GM18502 (cell line): Measurements from ENCODE around the gene HMGN4.
"Not testable (repeated sequence)": the region's sequence is repeated elsewhere in the genome, so short reads cannot be mapped to it uniquely, and the experiment has no call there.

Experiments used
- ATAC-seq: cut with Tn5 transposase; IDR thresholded peaks from one replicate; pipeline ENCODE4 v1.9.1; 2021; ENCODE audit warnings: mild to moderate bottlenecking; ENCODE audit not compliant: unreplicated experiment, poor library complexity

Gene HMGN4

DNA sequence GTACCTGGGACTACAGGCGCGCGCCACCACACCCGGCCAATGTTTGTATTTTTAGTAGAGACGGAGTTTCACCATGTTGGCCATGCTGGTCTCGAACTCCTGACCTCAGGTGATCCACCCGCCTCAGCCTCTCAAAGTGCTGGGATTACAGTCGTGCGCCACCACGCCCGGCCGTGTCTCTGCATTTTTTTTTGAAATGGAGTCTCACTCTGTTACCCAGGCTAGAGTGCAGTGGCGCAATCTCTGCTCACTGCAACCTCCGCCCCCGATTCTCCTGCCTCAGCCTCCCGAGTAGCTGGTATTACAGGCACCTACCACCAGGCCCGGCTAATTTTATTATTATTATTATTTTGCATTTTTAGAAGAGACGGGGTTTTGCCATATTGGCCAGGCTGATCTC lies 9.2 kb downstream of the HMGN4 start:
- ATAC-seq, result not testable (repeated sequence)

DNA sequence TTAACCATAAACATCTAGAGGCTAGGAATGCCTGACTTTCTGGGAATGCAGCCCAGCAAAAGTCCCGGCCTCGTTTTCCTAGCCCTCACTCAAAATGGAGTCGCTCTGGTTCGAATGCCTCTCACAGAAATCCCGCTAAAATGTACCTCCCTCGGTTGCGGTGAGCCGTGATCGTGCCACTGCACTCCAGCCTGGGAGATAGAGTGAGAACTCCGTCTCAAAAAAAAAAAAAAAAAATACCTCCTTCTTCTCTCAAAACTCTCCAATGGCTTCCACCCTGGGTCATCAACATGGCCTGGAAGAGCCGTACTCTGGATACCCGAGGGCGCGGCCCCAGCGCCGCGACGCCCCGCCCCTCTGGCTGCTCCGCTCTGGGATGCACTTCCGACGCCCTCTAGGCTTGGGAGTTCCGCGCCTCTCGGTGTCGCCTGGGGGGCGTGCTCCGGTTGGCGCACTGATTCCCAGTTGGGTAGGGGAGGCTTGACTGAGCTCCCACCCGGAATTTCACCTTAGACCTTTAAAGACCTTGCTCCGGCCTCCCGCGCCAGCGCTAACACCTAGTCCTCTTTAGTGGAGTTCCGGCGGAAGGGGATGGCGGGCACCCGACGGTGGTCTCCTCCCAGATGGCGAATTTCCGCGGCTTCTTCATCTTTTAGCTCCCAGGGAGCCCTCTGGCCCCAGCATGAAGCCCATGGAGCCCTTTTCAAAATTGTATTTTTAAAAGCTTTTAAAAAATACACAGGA lies 12.3 kb downstream of the HMGN4 start:
- peak; percentile 39 for ATAC-seq

DNA sequence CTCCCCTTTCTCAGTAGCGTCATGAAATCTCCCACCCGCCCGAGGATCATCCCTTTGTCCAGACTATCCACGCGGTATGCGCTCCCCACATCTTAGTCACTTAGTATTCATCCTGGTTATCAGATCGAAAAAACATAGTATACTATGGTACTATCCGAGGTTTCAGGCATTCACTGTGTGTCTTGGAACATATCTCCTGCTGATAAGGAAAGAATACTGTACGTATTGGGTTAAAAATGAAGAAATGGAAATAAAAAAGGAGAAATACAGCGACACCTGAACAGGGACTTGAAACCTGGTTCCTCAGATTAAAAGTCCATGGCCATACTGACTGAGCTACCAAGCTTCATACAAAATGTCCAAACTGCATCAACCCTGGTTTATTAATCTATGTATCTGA lies 14.0 kb downstream of the HMGN4 start:
- no peak for ATAC-seq

DNA sequence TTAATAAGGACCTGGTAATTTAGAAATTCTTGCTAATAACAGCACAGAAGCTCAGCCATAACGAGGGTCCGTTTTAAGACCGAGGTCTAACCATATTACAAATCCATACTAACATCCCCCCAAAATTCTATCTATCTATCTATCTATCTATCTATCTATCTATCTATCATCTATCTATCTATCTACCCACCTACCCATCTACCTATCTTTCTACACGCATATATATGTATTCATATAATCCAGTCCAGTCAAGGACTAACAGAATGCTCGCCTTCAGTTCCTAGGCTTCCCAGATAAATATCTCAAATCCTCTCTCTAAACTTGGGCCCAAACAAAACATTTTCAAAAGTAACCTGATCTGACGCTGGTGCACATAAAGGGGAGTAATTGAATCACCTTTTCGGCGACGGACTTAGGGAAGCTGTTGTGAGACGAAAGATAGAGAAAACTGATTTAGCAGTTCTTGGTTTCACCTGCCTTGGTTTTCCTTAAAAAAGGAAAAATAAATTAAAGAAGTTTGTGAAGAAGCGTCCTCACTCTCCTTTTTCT lies 14.5 kb downstream of the HMGN4 start:
- ATAC-seq, result no peak

DNA sequence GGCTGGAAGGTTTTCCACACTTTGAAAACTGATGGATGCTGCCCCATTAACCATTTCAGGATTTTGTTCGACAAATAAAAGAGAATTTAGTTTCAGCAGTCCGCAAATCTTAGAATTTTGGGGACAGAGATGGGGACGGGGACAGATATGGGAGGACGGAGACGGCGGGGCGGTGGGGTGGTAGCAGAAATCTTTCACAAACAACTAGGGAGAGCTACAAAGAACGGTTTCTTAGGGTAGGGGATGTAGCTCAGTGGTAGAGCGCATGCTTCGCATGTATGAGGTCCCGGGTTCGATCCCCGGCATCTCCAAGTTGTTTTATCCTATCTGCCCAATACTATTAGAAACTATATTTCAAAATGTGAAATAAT lies 15.1 kb downstream of the HMGN4 start:
- peak; percentile 32 for ATAC-seq

DNA sequence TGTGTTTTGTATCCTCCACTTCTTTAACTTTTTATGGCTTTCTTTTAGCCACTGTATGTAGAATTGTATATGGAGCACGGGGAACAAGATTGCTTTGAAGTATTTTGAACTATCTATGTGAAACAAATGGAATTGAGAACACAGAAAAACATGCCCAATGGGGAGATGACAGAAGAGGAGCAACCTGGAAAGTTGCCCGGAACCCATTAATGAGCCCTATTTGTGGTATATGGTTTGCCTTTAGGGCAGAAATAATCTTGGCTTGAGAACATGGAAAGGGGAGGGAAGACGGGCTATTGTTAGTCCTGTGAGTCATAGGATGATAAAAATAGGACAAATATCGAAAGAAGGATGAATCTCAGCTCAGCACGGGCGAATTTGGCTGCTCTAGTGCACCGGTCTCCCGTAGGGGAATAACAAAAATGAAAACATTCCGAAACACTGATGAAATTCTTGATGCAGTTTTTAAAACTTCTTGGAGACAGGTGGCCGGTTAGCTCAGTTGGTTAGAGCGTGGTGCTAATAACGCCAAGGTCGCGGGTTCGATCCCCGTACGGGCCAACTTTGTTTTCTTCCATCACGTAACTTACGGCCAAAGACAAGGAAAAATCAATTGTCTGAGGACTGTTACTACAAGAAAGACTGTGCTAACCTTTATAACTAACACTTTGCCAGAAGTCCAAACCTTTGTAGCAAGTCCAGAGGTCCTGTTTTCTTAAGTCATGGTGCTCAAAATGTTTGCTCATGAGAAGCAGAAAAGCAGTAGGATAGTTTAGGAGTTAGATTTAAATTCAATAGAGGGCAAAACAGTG lies 15.7 kb downstream of the HMGN4 start:
- ATAC-seq, result peak; percentile 43

DNA sequence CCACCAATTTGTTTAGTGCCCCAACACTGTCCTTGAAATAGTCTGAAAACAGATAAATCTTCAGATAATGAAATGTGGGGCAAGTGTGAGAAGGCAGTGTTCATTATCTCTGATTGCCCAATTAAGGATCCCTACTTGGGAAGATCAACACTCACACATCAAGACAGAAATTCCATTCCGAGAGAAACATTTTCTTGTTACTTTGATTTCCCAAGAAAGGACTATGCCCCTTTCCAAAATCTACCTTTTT lies 16.2 kb downstream of the HMGN4 start:
- peak; percentile 2 for ATAC-seq

DNA sequence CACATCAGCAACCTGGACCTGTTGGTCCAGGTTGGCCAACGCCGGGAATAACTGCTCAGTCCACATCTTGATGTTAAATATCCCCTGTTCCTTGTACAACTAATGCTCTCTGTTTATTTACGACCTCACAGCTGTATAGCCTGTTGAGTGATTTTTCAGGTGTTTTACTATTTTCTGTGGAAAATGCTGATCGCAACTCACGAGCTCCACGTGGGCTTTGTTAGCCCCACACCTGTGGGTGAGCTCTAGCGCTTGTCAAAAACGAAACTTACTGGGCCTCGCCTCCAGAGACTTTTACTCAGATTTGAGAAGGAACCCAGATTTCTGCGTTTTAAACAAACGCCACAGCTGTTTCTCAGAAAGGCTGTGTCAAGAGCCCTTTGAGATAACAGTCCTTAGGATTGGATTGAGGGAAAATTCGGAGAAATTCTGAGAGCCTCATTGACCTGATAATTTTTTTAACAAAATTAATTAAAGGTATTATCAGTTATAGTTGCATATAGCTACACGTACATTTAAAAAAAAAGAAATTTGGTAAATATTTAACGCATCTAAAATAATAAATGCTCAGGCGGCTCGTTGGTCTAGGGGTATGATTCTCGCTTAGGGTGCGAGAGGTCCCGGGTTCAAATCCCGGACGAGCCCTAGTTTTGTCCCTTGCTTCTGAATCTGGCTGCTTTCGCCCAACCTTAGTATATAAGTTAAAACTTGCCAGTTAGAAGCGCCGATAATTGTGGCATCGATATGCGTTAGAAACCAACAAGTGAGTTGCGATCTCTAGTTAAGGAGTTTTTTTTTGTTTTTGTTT lies 16.7 kb downstream of the HMGN4 start:
- ATAC-seq, result peak; percentile 34

DNA sequence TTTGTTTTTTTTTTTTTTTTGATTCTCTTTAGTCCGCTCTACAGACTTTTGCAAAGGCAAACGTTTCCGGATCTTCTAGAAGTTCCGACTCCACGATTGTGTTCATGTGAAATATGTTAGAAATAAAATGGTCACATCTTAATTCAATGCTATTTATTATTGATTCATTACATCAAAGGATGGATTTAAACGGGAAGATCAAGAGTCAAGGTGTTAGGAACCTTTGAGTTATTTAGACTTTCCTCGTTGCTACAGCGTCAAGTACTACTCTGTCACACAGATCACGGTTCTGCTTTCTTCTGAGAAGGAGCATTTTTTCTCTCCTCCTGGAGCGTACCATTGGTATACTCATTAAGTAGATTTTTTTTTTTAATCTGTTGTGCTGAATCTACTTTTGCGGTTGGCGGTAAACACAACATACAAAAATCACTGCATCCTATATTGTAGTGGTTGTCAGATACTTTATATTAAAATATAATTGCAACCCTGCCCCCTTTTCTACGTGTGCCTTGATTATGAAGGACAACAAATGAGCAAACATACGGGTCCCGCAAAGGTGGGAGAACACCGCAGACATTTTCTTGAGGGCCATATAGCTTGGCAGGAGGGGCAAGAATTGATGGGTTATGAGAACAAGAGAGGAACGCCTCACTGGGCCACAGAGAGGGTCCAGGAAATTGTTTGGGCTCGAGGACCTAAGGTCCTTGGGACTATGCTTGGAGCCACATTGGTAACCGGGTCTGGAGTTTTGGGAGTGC lies 17.5 kb downstream of the HMGN4 start:
- no peak for ATAC-seq

DNA sequence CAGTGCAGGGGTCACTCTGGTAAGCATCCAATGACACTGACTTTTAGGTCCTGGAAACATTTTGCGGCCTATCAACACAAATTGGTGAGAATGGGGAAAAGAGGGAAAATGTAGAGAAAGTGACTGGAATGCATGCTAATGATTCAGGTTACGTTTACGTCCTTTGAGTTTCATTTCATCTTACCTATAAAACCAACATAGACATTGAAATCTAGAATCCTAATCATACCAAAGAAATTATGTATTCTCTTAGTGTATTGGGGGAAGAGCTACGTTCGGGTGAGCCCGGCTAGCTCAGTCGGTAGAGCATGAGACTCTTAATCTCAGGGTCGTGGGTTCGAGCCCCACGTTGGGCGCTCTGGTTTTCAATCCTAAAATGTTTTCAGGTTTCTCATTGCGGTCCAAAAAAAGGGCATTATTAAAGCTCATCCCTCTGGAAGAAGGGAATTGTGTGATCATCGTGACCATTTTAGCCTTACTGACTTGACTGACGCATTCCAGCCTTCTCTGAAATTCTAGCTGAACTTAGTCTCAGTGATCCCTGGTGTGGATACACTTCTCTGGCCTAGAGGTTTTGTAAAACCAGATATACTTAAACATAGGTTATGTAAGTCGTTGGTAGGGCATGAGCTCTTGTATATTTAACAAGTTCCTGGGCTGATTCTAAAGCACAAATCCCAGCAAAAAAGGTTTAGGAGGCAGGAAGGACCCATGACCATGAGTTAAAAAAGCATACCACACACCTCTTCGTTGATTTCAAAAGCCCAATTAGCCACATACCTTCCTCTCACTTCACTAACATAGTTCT lies 18.3 kb downstream of the HMGN4 start:
- no peak for ATAC-seq

DNA sequence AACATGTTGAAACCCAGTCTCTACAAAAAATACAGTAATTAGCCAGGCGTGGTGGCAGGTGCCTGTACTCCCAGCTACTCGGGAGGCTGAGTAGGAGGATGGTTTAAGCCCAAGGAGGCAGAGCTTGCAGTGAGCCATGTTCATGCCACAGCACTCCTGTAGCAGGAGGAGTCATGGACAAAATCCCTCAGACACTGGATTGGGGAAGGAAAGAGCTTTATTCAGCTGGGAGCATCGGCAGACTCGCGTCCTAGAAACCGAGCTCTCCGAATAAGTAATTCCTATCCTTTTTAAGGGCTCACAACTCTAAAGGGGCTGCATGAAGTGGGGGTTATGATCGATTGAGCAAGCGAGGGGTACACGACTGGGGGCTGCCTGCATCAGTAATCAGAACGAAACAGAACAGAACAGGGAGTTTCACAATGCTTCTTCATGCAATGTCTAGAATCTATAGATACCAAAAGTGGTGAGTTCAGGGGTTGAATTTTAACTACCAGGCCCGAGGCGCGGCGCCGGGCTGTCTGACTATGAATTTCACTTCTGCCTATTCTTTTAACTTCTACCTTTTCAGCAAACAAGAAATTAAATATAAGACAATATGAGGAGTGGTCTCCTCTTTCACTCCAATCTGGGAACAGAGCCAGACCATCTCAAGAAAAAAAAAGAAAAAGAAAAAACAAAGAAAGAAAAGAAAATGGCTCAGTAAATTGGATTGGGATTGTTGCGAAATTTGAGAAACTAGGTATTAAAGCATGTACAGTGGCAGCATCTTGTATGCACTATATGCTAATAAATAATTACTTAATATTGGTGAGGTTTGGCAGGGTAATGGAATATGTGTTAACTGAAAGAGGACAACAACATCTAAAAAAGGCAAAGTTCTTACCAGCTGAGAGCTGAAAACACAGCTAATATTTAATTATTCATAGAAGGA lies 23.6 kb downstream of the HMGN4 start:
- ATAC-seq, result no peak

DNA sequence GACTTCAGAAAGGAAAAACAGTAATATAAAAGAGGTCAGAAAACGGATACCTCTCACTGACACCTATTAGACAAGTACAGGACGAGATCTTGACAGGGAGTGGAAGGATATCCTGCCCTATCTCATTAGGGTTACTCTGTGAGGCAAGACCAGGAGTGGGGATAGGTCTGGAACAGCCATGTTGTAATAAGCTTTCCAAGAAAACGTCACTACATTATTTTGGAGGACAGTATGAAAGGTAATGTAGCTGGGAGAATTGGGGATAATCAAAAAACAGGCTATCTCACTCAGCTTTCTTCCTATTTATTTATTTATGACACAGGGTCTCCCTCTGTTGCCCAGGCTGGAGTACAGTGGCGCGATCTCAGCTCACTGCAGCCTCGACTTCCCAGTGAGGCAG lies 25.3 kb downstream of the HMGN4 start:
- no peak for ATAC-seq

DNA sequence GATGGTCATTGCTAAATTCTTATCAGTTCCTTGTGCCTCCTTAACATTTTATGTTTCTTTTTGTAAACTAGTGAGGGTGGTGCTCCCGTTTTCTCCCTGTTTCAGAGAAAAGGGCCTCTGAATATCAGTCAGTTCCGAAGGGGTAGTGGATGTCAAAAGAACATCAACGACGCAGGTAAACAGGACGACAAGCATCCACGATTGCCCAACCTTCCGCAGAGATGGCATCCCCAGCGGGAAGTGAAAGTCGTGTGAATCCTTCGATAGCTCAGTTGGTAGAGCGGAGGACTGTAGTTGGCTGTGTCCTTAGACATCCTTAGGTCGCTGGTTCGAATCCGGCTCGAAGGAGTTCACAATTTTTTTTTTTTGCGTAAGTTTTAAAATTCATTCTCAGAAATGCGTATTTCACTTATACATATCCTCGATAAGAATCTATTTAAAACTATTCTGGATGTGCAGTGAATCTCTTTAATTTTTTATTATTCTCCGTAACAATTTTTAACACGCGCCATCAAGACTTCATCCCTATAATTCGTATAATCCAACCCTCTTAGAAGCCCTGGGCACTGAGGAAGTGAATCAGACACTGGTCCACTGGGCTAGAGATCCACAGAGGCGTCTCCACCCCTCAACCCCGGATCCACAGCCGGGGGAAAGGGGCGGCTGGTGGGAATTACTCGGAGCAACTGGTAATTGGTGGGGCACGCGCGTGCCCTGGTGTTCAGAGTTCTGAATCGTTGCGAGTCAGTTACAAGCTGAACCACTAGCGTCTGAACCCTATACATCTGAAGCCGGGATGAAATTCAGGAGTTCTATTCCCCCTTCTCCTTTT lies 30.7 kb downstream of the HMGN4 start:
- ATAC-seq, result peak; percentile 72

DNA sequence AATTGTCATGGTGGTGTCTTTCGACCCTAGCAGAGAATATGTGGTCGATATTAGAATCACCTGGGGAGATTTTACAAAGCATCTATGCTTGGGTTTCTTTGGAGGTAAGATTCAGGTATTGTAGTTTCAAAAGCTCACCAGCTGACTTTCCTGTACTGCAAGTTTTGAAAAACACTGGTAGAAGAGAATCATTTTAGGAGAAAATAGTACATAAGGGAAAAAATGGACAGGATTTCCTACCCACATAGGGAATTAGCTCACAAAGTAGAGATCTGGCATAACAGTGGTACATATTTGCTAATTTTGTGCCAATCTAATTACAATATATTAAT lies 31.2 kb downstream of the HMGN4 start:
- no peak for ATAC-seq

DNA sequence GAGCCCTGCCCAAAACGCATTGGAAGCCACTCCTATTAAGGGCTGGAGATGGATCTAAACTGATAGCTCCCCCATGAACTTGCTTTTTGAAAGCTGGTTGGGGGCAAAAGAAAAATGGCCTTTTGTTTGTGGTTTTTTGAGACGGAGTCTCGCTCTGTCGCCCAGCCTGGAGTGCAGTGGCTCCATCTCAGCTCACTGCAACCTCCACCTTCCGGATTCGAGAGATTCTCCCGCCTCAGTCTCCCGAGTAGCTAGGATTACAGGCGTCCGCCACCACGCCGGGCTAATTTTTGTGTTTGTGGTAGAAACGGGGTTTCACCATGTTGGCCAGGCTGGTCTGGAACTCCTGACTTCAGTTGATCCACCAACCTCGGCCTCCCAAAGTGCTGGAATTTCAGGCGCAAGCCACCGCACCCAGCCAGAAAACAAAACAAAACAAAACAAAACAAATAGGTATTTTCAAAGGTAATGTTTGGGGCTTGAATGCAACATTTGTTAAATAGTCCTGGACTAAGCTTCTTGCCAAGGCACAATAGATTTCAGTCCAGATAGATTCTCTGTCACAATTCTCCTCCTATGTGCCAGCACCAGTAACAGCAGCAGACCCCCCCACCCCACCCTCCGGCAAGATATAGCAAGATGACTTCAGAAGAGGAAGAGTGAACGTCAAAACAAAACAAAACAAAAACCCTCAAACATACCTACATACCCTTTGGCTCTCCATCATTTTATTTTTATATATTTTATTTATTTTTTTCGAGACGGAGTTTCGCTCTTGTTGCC lies 32.1 kb downstream of the HMGN4 start:
- no peak for ATAC-seq

DNA sequence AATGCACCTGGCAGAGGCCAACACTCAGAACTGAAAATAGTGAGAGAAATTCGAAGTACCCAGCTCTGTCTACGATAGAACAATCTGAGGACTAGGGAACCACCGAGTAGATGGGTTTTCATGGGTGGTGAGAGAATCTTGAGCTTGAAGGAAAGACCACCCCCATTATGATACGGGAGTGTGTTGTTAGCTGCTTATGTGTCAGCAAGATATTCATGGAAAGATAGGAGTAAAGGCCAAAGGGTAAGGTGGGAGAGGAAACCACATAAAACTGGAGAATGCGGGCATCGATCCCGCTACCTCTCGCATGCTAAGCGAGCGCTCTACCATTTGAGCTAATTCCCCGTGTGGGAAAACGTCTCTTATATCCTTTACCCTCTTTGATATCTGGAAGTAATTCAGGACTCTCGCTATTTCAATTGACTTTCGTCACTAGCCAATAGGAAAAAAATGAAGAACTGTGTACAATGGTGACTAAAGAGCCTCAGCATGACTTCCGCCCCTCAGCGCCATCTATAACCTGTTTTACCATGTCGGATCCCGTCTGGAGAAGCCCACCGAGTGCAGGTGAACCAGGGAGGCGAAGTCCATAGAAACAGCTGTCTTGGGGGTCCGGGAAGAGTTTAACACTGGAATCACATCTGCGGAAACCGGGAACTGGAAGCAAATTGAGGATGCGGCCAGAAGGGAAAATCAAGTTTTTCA lies 33.6 kb downstream of the HMGN4 start:
- no peak for ATAC-seq
